Measurements from ENCODE around the gene VASH2.

DNA sequence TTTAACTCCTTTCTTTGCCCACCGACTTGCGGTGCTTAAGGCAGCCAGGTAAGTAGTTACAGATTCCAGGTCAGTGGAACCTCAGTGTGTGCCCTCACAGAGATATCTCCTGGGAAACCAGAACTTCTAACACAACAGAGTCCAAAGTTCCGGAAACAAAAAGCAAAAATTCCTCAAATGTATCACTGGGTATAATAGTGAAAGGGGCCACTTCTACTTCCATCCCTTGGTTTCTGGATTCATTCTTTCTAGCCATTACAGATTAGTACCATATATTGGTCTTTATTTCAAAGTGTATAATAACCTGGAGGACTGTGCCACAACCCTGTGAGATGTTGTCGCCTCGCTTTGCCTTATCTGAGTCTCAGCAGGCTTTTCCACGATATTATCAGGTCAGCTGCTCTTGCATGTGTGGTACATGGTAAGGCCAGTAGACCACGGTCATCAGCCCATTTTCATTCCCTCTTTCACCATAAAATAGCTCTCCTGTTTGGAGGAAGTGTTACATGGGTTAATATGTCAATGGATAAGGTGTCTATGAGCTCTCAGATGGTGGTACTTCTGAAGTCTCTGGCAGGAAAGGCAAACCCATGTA, 14.9 kb upstream of the VASH2 start:
- TF ChIP-seq POLR2A (IDR thresholded peaks at IDR 0.05), result no peak
- TF ChIP-seq, protein P1, sequence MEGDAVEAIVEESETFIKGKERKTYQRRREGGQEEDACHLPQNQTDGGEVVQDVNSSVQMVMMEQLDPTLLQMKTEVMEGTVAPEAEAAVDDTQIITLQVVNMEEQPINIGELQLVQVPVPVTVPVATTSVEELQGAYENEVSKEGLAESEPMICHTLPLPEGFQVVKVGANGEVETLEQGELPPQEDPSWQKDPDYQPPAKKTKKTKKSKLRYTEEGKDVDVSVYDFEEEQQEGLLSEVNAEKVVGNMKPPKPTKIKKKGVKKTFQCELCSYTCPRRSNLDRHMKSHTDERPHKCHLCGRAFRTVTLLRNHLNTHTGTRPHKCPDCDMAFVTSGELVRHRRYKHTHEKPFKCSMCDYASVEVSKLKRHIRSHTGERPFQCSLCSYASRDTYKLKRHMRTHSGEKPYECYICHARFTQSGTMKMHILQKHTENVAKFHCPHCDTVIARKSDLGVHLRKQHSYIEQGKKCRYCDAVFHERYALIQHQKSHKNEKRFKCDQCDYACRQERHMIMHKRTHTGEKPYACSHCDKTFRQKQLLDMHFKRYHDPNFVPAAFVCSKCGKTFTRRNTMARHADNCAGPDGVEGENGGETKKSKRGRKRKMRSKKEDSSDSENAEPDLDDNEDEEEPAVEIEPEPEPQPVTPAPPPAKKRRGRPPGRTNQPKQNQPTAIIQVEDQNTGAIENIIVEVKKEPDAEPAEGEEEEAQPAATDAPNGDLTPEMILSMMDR (IDR thresholded peaks at IDR 0.05), result no peak

Data from vagina (tissue), 2 donors.